Skin of body (tissue), 3 donors: ENCODE results near the gene TRAF3. TPM values are rescaled to one million over a fixed set of nuclear protein-coding genes. Genes with fewer than 3 reads are reported as not detected.

Experiments used
- DNase-seq: peaks from one replicate; lab custom pipeline; 2025; lab: John Stamatoyannopoulos, UW
- small RNA-seq: library from RNA; depleted of rRNA; stranded (forward); fragments of <200 nt; gene quantifications from one replicate; pipeline ENCODE3, GENCODE V24; 2014; ENCODE audit warnings: low replicate concordance
- total RNA-seq: library from RNA; depleted of rRNA; stranded (reverse); fragments of >200 nt; gene quantifications from one replicate; pipeline ENCODE4 v1.2.3, GENCODE V29; 2014

Gene TRAF3
- total RNA-seq, 1 donor from 2014 or later: 13.4 TPM

- DNase-seq: no peak
Measured at GRCh38 chr14:102953100-102953499, 175.9 kb downstream of the TRAF3 start.

GRCh38 chr14:102954081-102954789 is 177.0 kb downstream of the TRAF3 start:
- DNase-seq: no peak

GRCh38 chr14:102955636-102956408 is 178.6 kb downstream of the TRAF3 start:
- peak; percentile 13 for DNase-seq

- no peak for DNase-seq
Measured at GRCh38 chr14:102957222-102957621, 180.0 kb downstream of the TRAF3 start.

GRCh38 chr14:102958461-102958860 is 181.2 kb downstream of the TRAF3 start:
- no peak for DNase-seq

Small RNAs within 50 kb of the gene (small RNA-seq; reads per million reads assigned to genes)
- gene RNU6-1316P: not detected

Other genes starting within 250 kb of the TRAF3 start
- gene RCOR1, start 184.8 kb upstream of the TRAF3 start, total RNA-seq: 33.4 TPM
- gene AMN, start 145.2 kb downstream of the TRAF3 start, total RNA-seq: 4.4 TPM